SH-SY5Y (cell line): ENCODE data around the gene A1BG.

Experiments
- GATA2 ChIP-seq: IDR thresholded peaks from 2 replicates; pipeline ENCODE4 v1.6.1; 2011; ENCODE audit warnings: mild to moderate bottlenecking, low read depth, low read length
- GATA3 ChIP-seq: IDR thresholded peaks from 2 replicates; pipeline ENCODE4 v1.6.1; 2011; ENCODE audit warnings: low read depth, mild to moderate bottlenecking, low read length, moderate library complexity

DNA sequence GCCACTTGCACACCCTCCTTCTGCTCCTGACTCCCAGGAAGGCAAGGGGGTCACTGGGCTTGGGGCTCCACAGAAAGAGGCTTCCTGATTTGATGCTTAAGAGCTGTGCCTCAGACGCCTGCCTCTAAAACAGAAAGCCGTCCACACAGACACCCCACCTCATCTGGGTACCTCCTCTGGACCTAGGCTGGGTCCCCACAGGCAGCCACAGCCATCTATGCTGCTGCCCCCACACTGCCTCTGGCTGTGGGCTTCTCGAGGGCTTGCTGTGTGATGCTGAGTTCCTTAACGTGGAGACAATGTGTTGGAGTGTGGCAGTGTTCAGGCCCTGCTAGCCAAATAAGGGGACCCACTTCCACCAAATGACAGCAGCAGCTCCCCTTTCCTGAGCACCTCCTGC is 35.0 kb downstream of the A1BG start:
- TF ChIP-seq GATA2 (no peak), GATA3 (no peak)
